Thyroid gland (tissue), 4 donors: Measurements from ENCODE around the gene DCAF8L2. TPM values are rescaled to one million over a fixed set of nuclear protein-coding genes. Genes with fewer than 3 reads are reported as not detected.

Experiments used
- DNase-seq, 2 donors: peaks; one replicate each; pipeline ENCODE4 v3.0.0-alpha.2; 2019
- H3K27ac ChIP-seq, 3 donors: fragments of 200-600 bp; sonication (generic); 1 replicate in 2 of 3; 2 replicates in 1 of 3; pipeline ENCODE4 v1.5.1; 2016 to 2019; ENCODE audit warnings: mild to moderate bottlenecking in 1 of 3, moderate library complexity in 1 of 3
- H3K27me3 ChIP-seq: fragments of 200-600 bp; sonication (generic); one replicate; pipeline ENCODE4 v1.5.1; 2019
- H3K36me3 ChIP-seq, 2 donors: fragments of 200-600 bp; sonication (generic); one replicate each; pipeline ENCODE4 v1.5.1; 2016 to 2019
- H3K4me1 ChIP-seq, 2 donors: fragments of 200-600 bp; sonication (generic); one replicate each; pipeline ENCODE4 v1.5.1; 2017 to 2019
- H3K4me3 ChIP-seq, 3 donors: fragments of 200-600 bp; sonication (generic); replicated peaks in 1 of 3; 1 replicate in 2 of 3; 2 replicates in 1 of 3; pipeline ENCODE4 v1.5.1; 2016; ENCODE audit warnings: mild to moderate bottlenecking in 1 of 3
- H3K9me3 ChIP-seq: fragments of 200-600 bp; sonication (generic); one replicate; pipeline ENCODE4 v1.5.1; 2017
- POLR2A ChIP-seq, 2 donors: fragments of 450-650 bp; IDR thresholded peaks; one replicate each; pipeline ENCODE4 v1.6.1; 2017; ENCODE audit warnings: antibody characterized with exemption in 2 of 2, mild to moderate bottlenecking in 2 of 2, moderate library complexity in 1 of 2
- WGBS, 2 donors: methylation state at CpG; one replicate each; pipeline ENCODE4 v1.1.5; 2017; 5-methylcytosine and 5-hydroxymethylcytosine counted together
- intact Hi-C: fragments of 100-400 bp; cut with DNase I; formaldehyde crosslinking; loops from one replicate; pipeline ENCODE4 v1.15.1; 2023
- total RNA-seq, 4 donors: library from RNA; depleted of rRNA; stranded (reverse); fragments of >200 nt; gene quantifications; one replicate each; pipeline ENCODE4 v1.2.3, GENCODE V29; 2016
- TF ChIP-seq, protein P1 (sequence below), 6 experiments: fragments of 200-600 bp in 3 of 6; fragments of 450-650 bp in 3 of 6; sonication (generic) in 3 of 6; IDR thresholded peaks; one replicate each; pipeline ENCODE4 v1.5.1; 2016 to 2019; ENCODE audit warnings: antibody characterized with exemption in 6 of 6, mild to moderate bottlenecking in 2 of 6, inconsistent platforms in 1 of 6, moderate library complexity in 1 of 6

The DCAF8L2 gene
- total RNA-seq, 4 donors from 2014 or later = 0.11 to 0.67 TPM; not detected in 2

DNA sequence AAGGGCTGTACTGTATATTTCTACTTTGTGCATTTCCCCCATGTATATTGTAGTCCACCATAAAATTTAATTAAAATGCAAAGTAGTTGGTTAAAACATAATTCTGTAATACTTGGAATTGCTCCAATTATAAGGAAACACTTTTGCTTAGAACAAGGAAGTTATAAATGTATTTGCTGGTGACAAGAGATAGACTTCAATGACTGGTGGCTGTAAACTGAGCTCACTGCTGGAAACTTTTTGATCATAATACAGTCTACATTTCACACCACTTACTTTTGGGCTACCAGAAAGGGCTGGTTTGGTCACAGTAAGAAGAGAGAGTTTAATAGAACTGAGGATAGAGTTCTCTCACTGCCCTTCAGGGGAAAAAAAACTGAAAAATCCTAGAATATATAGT, 32.7 kb downstream of the DCAF8L2 start:
- intact Hi-C loops = no loop called here
- Histone ChIP-seq H3K27ac (no peak overlapping the region), H3K4me3 (no peak overlapping the region), H3K4me1 (no peaks in the 10 kb centered on the region), H3K36me3 (no peaks in the 10 kb centered on the region), H3K9me3 (no peaks in the 10 kb centered on the region), H3K27me3 (no peaks in the 10 kb centered on the region)
- DNase-seq = no peak
- TF ChIP-seq, protein P1, sequence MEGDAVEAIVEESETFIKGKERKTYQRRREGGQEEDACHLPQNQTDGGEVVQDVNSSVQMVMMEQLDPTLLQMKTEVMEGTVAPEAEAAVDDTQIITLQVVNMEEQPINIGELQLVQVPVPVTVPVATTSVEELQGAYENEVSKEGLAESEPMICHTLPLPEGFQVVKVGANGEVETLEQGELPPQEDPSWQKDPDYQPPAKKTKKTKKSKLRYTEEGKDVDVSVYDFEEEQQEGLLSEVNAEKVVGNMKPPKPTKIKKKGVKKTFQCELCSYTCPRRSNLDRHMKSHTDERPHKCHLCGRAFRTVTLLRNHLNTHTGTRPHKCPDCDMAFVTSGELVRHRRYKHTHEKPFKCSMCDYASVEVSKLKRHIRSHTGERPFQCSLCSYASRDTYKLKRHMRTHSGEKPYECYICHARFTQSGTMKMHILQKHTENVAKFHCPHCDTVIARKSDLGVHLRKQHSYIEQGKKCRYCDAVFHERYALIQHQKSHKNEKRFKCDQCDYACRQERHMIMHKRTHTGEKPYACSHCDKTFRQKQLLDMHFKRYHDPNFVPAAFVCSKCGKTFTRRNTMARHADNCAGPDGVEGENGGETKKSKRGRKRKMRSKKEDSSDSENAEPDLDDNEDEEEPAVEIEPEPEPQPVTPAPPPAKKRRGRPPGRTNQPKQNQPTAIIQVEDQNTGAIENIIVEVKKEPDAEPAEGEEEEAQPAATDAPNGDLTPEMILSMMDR (IDR thresholded peaks at IDR 0.05) = no peak
- no peak for TF ChIP-seq POLR2A (IDR thresholded peaks at IDR 0.05)

DNA sequence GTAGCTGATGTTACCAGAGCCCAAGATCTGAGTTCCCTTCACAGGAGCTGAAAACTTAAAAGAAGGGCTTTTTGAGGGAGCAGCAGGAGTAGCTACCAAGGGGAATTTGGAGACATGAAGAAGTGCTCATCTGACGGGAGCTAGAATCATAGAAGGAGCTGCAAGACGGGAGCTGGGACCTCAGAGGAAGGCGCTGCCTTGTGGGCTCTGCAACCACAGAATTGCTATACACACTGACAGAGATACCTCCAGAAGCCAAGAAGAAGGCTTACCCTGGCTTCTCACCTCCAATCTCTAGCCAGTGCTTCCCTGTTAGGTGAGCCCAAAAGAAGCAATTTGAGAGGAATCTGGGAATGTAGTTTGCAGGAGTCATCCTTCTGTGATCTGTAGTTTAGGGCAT, 35.9 kb downstream of the DCAF8L2 start:
- no peaks in the 10 kb centered on the region for H3K36me3 ChIP-seq
- TF ChIP-seq POLR2A (IDR thresholded peaks at IDR 0.05) = no peak
- TF ChIP-seq, protein P1 (IDR thresholded peaks at IDR 0.05) = no peak
- H3K27me3 ChIP-seq = no peaks in the 10 kb centered on the region
- intact Hi-C loops = no loop called here
- H3K4me3 ChIP-seq = no peak overlapping the region
- no peak overlapping the region for H3K27ac ChIP-seq
- no peak for DNase-seq
- WGBS, 2 donors = 85 to 91% methylated on average over 3 of the region's 3 CpGs
- no peaks in the 10 kb centered on the region for H3K4me1 ChIP-seq
- no peaks in the 10 kb centered on the region for H3K9me3 ChIP-seq

DNA sequence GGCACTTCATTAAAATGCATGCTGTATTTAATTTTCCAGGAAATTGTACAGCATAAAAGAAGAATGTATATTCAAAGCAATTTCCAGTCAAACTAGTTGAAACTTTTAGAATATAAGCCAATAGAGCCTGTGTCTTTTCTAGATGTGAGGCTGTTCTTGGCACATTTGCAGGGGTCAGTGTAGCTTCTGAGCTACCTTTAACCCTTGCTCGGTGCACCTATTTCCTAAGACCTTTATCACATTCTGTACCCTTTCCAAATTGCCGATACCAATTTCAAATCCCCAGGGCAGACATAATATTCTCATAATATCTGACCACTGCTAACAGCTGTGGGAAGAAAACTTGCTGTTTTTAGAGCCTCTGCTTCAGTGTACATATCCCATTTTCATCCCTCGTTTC, 43.2 kb downstream of the DCAF8L2 start:
- H3K36me3 ChIP-seq = no peaks in the 10 kb centered on the region
- intact Hi-C loops = no loop called here
- 72 to 73% methylated on average over 3 of the region's 3 CpGs for WGBS, 2 donors

DNA sequence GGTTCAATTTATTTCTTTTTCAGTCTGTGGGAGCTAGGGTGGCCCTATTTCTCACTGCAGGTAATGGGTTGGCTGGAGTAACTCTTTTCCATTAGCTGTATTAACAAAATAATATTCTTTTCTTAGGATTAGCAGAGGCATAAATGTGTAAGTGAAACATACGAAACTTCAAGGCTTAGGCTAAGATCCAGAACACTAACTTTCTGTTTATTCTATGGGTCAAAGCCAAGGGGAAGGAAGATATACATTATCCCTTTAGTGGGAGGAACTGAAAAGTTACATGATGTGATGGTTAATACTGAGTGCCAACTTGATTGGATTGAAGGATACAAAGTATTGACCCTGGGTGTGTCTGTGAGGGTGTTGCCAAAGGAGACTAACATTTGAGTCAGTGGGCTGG, 66.4 kb downstream of the DCAF8L2 start:
- Histone ChIP-seq H3K9me3 (no peaks in the 10 kb centered on the region), H3K4me3 (no peak overlapping the region), H3K36me3 (no peaks in the 10 kb centered on the region), H3K27me3 (no peaks in the 10 kb centered on the region), H3K27ac (no peak overlapping the region), H3K4me1 (no peaks in the 10 kb centered on the region)
- no peak for DNase-seq
- intact Hi-C loops = no loop called here
- no peak for TF ChIP-seq POLR2A (IDR thresholded peaks at IDR 0.05)
- 69 to 74% methylated on average over 1 of the region's 1 CpG for WGBS, 2 donors

More for the DNA sequence above, 43.2 kb downstream of the DCAF8L2 start:
- Histone ChIP-seq H3K27ac (no peak overlapping the region), H3K4me1 (no peaks in the 10 kb centered on the region), H3K27me3 (no peaks in the 10 kb centered on the region), H3K4me3 (no peak overlapping the region), H3K9me3 (no peaks in the 10 kb centered on the region)
- no peak for TF ChIP-seq POLR2A (IDR thresholded peaks at IDR 0.05)
- TF ChIP-seq, protein P1 (IDR thresholded peaks at IDR 0.05) = no peak
- DNase-seq = no peak

DNA sequence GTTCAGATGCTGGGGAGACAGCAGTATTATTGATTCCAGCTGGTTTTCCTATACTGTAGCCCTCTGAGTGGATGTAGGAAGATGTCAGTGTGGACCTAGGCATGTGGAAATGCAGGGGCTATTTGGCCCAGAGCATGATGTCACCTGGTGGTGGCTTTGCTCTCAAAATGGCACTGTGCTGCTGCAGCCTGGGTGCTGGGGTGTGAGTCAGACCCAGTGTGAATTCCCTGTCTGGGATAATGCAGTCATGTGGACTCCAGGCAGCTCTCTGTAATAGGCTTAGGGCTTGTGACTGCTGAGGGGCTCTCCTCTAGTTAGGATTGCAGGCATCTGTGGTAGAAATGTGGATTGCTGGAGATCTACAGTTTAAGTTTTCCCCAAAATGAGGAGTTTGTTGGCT, 70.7 kb downstream of the DCAF8L2 start:
- Histone ChIP-seq H3K4me1 (no peaks in the 10 kb centered on the region), H3K4me3 (no peak overlapping the region), H3K36me3 (no peaks in the 10 kb centered on the region), H3K27me3 (no peaks in the 10 kb centered on the region), H3K9me3 (no peaks in the 10 kb centered on the region), H3K27ac (no peak overlapping the region)
- TF ChIP-seq, protein P1 (IDR thresholded peaks at IDR 0.05) = no peak
- no peak for TF ChIP-seq POLR2A (IDR thresholded peaks at IDR 0.05)
- DNase-seq = no peak
- intact Hi-C loops = no loop called here

DNA sequence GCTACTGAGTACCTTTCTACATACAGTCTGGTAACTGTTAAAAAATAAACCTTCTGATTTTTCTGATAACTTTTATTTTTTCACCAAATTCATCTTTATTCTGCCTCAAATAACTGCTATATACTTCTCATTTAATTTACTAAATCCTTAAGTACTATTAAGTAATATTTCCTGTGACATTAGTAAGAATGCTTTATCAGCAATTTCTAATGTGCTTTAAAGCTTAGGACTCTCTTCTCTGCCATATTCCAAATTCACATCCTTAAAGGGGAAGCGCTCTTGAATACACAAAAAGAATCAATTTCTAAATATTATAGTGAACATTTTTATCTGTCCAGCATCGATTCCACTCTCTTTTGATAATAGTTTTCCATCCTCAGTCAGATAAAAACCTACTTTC, 81.1 kb downstream of the DCAF8L2 start:
- H3K4me3 ChIP-seq = no peak overlapping the region
- intact Hi-C loops = no loop called here
- no peak for DNase-seq
- no peak overlapping the region for H3K27ac ChIP-seq
- H3K27me3 ChIP-seq = no peaks in the 10 kb centered on the region
- H3K9me3 ChIP-seq = no peaks in the 10 kb centered on the region
- H3K4me1 ChIP-seq = no peaks in the 10 kb centered on the region
- TF ChIP-seq, protein P1 (IDR thresholded peaks at IDR 0.05) = no peak
- H3K36me3 ChIP-seq = no peaks in the 10 kb centered on the region
- WGBS, 2 donors = 85 to 89% methylated on average over 2 of the region's 2 CpGs
